Suprapubic skin (tissue), 4 donors: Measurements from ENCODE around the gene TBCE. TPM values are rescaled to one million over a fixed set of nuclear protein-coding genes. Genes with fewer than 3 reads are reported as not detected.
"Not testable (repeated sequence)": the region's sequence is repeated elsewhere in the genome, so short reads cannot be mapped to it uniquely, and the experiment has no call there.

Experiments
- DNase-seq, 2 donors: peaks; one replicate each; pipeline ENCODE4 v3.0.0-alpha.2; 2019; ENCODE audit warnings: low spot score in 2 of 2
- H3K27ac ChIP-seq: fragments of 200-600 bp; sonication (generic); one replicate; pipeline ENCODE4 v1.5.1; 2019
- H3K27me3 ChIP-seq: fragments of 200-600 bp; sonication (generic); one replicate; pipeline ENCODE4 v1.5.1; 2019
- H3K36me3 ChIP-seq: fragments of 200-600 bp; sonication (generic); one replicate; pipeline ENCODE4 v1.5.1; 2019
- H3K4me1 ChIP-seq: fragments of 200-600 bp; sonication (generic); one replicate; pipeline ENCODE4 v1.5.1; 2019
- H3K4me3 ChIP-seq: fragments of 200-600 bp; sonication (generic); one replicate; pipeline ENCODE4 v1.5.1; 2019; ENCODE audit warnings: mild to moderate bottlenecking
- H3K9me3 ChIP-seq: fragments of 200-600 bp; sonication (generic); one replicate; pipeline ENCODE4 v1.5.1; 2019
- CTCF ChIP-seq, 2 donors: fragments of 200-600 bp in 1 of 2; fragments of 450-650 bp in 1 of 2; sonication (generic) in 1 of 2; IDR thresholded peaks; one replicate each; pipeline ENCODE4 v1.5.1; 2016 to 2019; ENCODE audit warnings: antibody characterized with exemption in 2 of 2, mild to moderate bottlenecking in 1 of 2, moderate library complexity in 1 of 2
- EP300 ChIP-seq: sonication (generic); formaldehyde crosslinking; IDR thresholded peaks from one replicate; pipeline ENCODE4 v1.6.1; 2017; ENCODE audit warnings: antibody characterized with exemption
- POLR2A ChIP-seq, 2 donors: fragments of 450-650 bp; IDR thresholded peaks; one replicate each; pipeline ENCODE4 v1.6.1; 2017; ENCODE audit warnings: antibody characterized with exemption in 2 of 2, mild to moderate bottlenecking in 2 of 2, moderate library complexity in 2 of 2
- POLR2AphosphoS5 ChIP-seq, 3 donors: sonication (generic); formaldehyde crosslinking; IDR thresholded peaks; one replicate each; pipeline ENCODE4 v1.6.1; 2017; ENCODE audit warnings: antibody characterized with exemption in 3 of 3
- WGBS: methylation state at CpG from one replicate; pipeline ENCODE4 v1.1.5; 2018; 5-methylcytosine and 5-hydroxymethylcytosine counted together
- total RNA-seq, 4 donors: library from RNA; depleted of rRNA; stranded (reverse); fragments of >200 nt; gene quantifications; one replicate each; pipeline ENCODE4 v1.1.0, GENCODE V29; 2016

The TBCE gene
- total RNA-seq, 4 donors from 2014 or later, result 12.0 to 33.3 (median 21.1) TPM

GRCh38 chr1:235351898-235352297 is 15.3 kb upstream of the TBCE start:
- 78% methylated on average over 3 of the region's 3 CpGs for WGBS
- Histone ChIP-seq H3K27me3 (no peaks in the 10 kb centered on the region), H3K9me3 (no peaks in the 10 kb centered on the region), H3K4me1 (no peaks in the 10 kb centered on the region), H3K4me3 (no peak overlapping the region), H3K36me3 (no peaks in the 10 kb centered on the region), H3K27ac (no peak overlapping the region)
- no peak for TF ChIP-seq EP300
- DNase-seq, result no peak

- Histone ChIP-seq H3K4me3 (no peak overlapping the region), H3K27ac (no peak overlapping the region), H3K36me3 (no peaks in the 10 kb centered on the region), H3K9me3 (no peaks in the 10 kb centered on the region), H3K4me1 (no peaks in the 10 kb centered on the region), H3K27me3 (no peaks in the 10 kb centered on the region)
- no peak for TF ChIP-seq CTCF (IDR thresholded peaks at IDR 0.05)
- no peak for TF ChIP-seq EP300
- no peak for TF ChIP-seq POLR2AphosphoS5 (IDR thresholded peaks at IDR 0.05)
- no peak for TF ChIP-seq POLR2A (IDR thresholded peaks at IDR 0.05)
- WGBS, result 63% methylated on average over 11 of the region's 11 CpGs
- no peak for DNase-seq
Measured at GRCh38 chr1:235357485-235358373, 9.5 kb upstream of the TBCE start.

- H3K9me3 ChIP-seq, result no peaks in the 10 kb centered on the region
- H3K27ac ChIP-seq, result no peak overlapping the region
- no peaks in the 10 kb centered on the region for H3K36me3 ChIP-seq
- WGBS, result 86% methylated on average over 3 of the region's 3 CpGs
- TF ChIP-seq CTCF (IDR thresholded peaks at IDR 0.05) (no peak), EP300 (no peak), POLR2A (IDR thresholded peaks at IDR 0.05) (no peak), POLR2AphosphoS5 (IDR thresholded peaks at IDR 0.05) (no peak)
- no peak for DNase-seq
- H3K27me3 ChIP-seq, result no peaks in the 10 kb centered on the region
- no peak overlapping the region for H3K4me3 ChIP-seq
- H3K4me1 ChIP-seq, result no peaks in the 10 kb centered on the region
Measured at GRCh38 chr1:235358899-235359298, 8.3 kb upstream of the TBCE start.

GRCh38 chr1:235364189-235364588 is 3.0 kb upstream of the TBCE start:
- H3K4me3 ChIP-seq, H3K27me3 ChIP-seq, H3K4me1 ChIP-seq, H3K36me3 ChIP-seq, H3K27ac ChIP-seq, DNase-seq, H3K9me3 ChIP-seq: not testable (repeated sequence)
- 96% methylated on average over 9 of the region's 9 CpGs for WGBS

- no peaks in the 10 kb centered on the region for H3K9me3 ChIP-seq
- DNase-seq, result no peak
- 89% methylated on average over 5 of the region's 5 CpGs for WGBS
- H3K4me1 ChIP-seq, result peaks cover 6% of the 10 kb centered on the region
- TF ChIP-seq POLR2A (IDR thresholded peaks at IDR 0.05), result no peak
- TF ChIP-seq CTCF (IDR thresholded peaks at IDR 0.05), result no peak
- no peak for TF ChIP-seq POLR2AphosphoS5 (IDR thresholded peaks at IDR 0.05)
- no peak for TF ChIP-seq EP300
- no peaks in the 10 kb centered on the region for H3K36me3 ChIP-seq
- no peaks in the 10 kb centered on the region for H3K27me3 ChIP-seq
- no peak overlapping the region for H3K27ac ChIP-seq
- no peak overlapping the region for H3K4me3 ChIP-seq
Measured at GRCh38 chr1:235366286-235366685, 941 bp upstream of the TBCE start.

- peaks cover 6% of the 10 kb centered on the region for H3K4me1 ChIP-seq
- no peak for TF ChIP-seq CTCF (IDR thresholded peaks at IDR 0.05)
- TF ChIP-seq EP300, result no peak
- no peak for TF ChIP-seq POLR2AphosphoS5 (IDR thresholded peaks at IDR 0.05)
- no peak for TF ChIP-seq POLR2A (IDR thresholded peaks at IDR 0.05)
- no peaks in the 10 kb centered on the region for H3K36me3 ChIP-seq
- H3K27me3 ChIP-seq, result no peaks in the 10 kb centered on the region
- no peaks in the 10 kb centered on the region for H3K9me3 ChIP-seq
- H3K4me3 ChIP-seq, result no peak overlapping the region
- 78% methylated on average over 5 of the region's 5 CpGs for WGBS
- no peak overlapping the region for H3K27ac ChIP-seq
- no peak for DNase-seq
Measured at GRCh38 chr1:235368428-235368827, 1.2 kb downstream of the TBCE start.
